ENCODE measurements around the gene ARHGEF17.

ARHGEF17 gene

GRCh38 chr11:73359930-73360742, 52.1 kb downstream of the ARHGEF17 start:
- TF ChIP-seq REST (IDR thresholded peaks at IDR 0.05; ENCODE audit: insufficient read depth in 1 of 2, low read depth in 2 of 2, low read length in 2 of 2) = no peak
- no peak for TF ChIP-seq TAF1 (IDR thresholded peaks at IDR 0.05; ENCODE audit: borderline replicate concordance, insufficient read depth, low read length)
- TF ChIP-seq SIN3A (IDR thresholded peaks at IDR 0.05; ENCODE audit: borderline replicate concordance, insufficient read depth, low read length) = no peak
- no peak for TF ChIP-seq POLR2AphosphoS5 (IDR thresholded peaks at IDR 0.05; ENCODE audit: low read depth, low read length)
- TF ChIP-seq FOXP2 (optimal IDR thresholded peaks at IDR 0.05; ENCODE audit: borderline replicate concordance, extremely low read depth, extremely low read length, insufficient read depth) = no peak

- TF ChIP-seq REST (IDR thresholded peaks at IDR 0.05; ENCODE audit: insufficient read depth in 1 of 2, low read depth in 2 of 2, low read length in 2 of 2) (no peak), POLR2AphosphoS5 (IDR thresholded peaks at IDR 0.05; ENCODE audit: low read depth, low read length) (no peak), FOXP2 (optimal IDR thresholded peaks at IDR 0.05; ENCODE audit: borderline replicate concordance, extremely low read depth, extremely low read length, insufficient read depth) (no peak), TAF1 (IDR thresholded peaks at IDR 0.05; ENCODE audit: borderline replicate concordance, insufficient read depth, low read length) (no peak), SIN3A (IDR thresholded peaks at IDR 0.05; ENCODE audit: borderline replicate concordance, insufficient read depth, low read length) (no peak)
These were observed 52.8 kb downstream of the ARHGEF17 start for GRCh38 chr11:73360743-73361369.

GRCh38 chr11:73361953-73362776, 54.1 kb downstream of the ARHGEF17 start:
- TF ChIP-seq REST (IDR thresholded peaks at IDR 0.05; ENCODE audit: insufficient read depth in 1 of 2, low read depth in 2 of 2, low read length in 2 of 2) = no peak
- no peak for TF ChIP-seq POLR2AphosphoS5 (IDR thresholded peaks at IDR 0.05; ENCODE audit: low read depth, low read length)
- no peak for TF ChIP-seq TAF1 (IDR thresholded peaks at IDR 0.05; ENCODE audit: borderline replicate concordance, insufficient read depth, low read length)
- TF ChIP-seq FOXP2 (optimal IDR thresholded peaks at IDR 0.05; ENCODE audit: borderline replicate concordance, extremely low read depth, extremely low read length, insufficient read depth) = no peak
- no peak for TF ChIP-seq SIN3A (IDR thresholded peaks at IDR 0.05; ENCODE audit: borderline replicate concordance, insufficient read depth, low read length)

GRCh38 chr11:73363147-73363546, 55.1 kb downstream of the ARHGEF17 start:
- TF ChIP-seq TAF1 (IDR thresholded peaks at IDR 0.05; ENCODE audit: borderline replicate concordance, insufficient read depth, low read length) = no peak
- TF ChIP-seq SIN3A (IDR thresholded peaks at IDR 0.05; ENCODE audit: borderline replicate concordance, insufficient read depth, low read length) = no peak
- TF ChIP-seq FOXP2 (optimal IDR thresholded peaks at IDR 0.05; ENCODE audit: borderline replicate concordance, extremely low read depth, extremely low read length, insufficient read depth) = no peak
- TF ChIP-seq POLR2AphosphoS5 (IDR thresholded peaks at IDR 0.05; ENCODE audit: low read depth, low read length) = no peak
- TF ChIP-seq REST (IDR thresholded peaks at IDR 0.05; ENCODE audit: insufficient read depth in 1 of 2, low read depth in 2 of 2, low read length in 2 of 2) = no peak
